Natural killer cell treated with Interleukin-12 subunit alpha and Interleukin-12 subunit beta and Interleukin-15 and Interleukin-18, amount 100 ng/mL, for 72 hours (primary cell): Measurements from ENCODE around the gene IMMT. TPM values are rescaled to one million over a fixed set of nuclear protein-coding genes. Genes with fewer than 3 reads are reported as not detected.

Experiments used
- ATAC-seq, 2 donors: fragments of 150-1000 bp; cut with Tn5 transposase in 1 of 2; sonication (Bioruptor Pico), chemical (Tn5 transposase) in 1 of 2; 2 replicates each; pipeline ENCODE4 v1.10.0; 2021
- DNase-seq: peaks from one replicate; pipeline ENCODE4 v3.0.0; 2022; ENCODE audit warnings: low spot score
- H3K27ac Mint-ChIP-seq, 2 donors: 1 replicate in 1 of 2; 2 replicates in 1 of 2; pipeline ENCODE4 v1.8.0; 2022; ENCODE audit warnings: mixed read lengths in 2 of 2, mild to moderate bottlenecking in 1 of 2, moderate library complexity in 1 of 2
- H3K27me3 Mint-ChIP-seq, 2 donors: 1 replicate in 1 of 2; 2 replicates in 1 of 2; pipeline ENCODE4 v1.8.0; 2022; ENCODE audit warnings: mixed read lengths in 2 of 2
- H3K36me3 Mint-ChIP-seq: one replicate; pipeline ENCODE4 v1.8.0; 2022; ENCODE audit warnings: mixed read lengths
- H3K4me1 Mint-ChIP-seq, 2 donors: 1 replicate in 1 of 2; 2 replicates in 1 of 2; pipeline ENCODE4 v1.8.0; 2022; ENCODE audit warnings: low read depth in 2 of 2, mixed read lengths in 2 of 2, mild to moderate bottlenecking in 1 of 2
- H3K4me3 Mint-ChIP-seq: one replicate; pipeline ENCODE4 v1.8.0; 2022; ENCODE audit warnings: mixed read lengths
- H3K9me3 Mint-ChIP-seq: 2 replicates; pipeline ENCODE4 v1.8.0; 2022; ENCODE audit warnings: mixed read lengths
- total RNA-seq, 2 donors: library from RNA; stranded (reverse); gene quantifications; one replicate each; pipeline ENCODE4 v1.2.3, GENCODE V29; 2022

The IMMT gene
- total RNA-seq, 2 donors from 2014 or later, result 110 to 157 TPM

DNA sequence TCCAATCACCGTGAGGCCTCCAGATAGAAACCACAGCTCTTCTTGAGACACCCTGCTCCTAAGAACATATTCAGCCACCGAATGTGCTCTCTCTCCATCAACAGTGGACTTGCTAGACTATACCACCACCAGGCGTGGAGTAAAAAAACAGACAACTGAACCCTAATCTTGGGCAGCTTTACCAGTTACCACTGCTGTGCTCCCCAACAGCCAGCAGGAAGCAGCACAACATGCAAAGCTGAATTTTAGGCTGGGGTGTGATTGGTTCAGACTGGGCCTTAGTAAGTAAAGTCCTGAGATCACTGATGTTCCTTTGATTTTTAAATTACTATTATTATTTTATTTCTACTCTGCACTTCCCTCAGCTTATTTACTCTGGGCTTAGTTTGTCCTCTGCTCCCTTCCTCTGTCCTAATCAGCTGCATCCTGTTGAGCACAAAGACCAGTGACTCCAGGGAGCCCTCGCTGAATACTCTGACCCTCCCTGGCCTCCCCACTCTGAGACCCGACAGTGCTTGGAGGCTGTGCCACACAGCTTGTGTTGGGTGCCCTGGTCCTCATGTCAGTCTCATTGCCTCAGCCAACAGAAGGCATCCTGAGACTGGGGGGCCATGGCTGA, 25.9 kb upstream of the IMMT start:
- no peaks in the 10 kb centered on the region for H3K9me3 Mint-ChIP-seq
- no peaks in the 10 kb centered on the region for H3K36me3 Mint-ChIP-seq
- ATAC-seq (peak in 1 of 2 donors; percentile 71), DNase-seq (no peak)
- H3K27me3 Mint-ChIP-seq, result no peaks in the 10 kb centered on the region
- H3K4me1 Mint-ChIP-seq, result peaks cover 6 to 14% of the 10 kb centered on the region in 2 donors
- no peak overlapping the region for H3K27ac Mint-ChIP-seq
- H3K4me3 Mint-ChIP-seq, result no peak overlapping the region

DNA sequence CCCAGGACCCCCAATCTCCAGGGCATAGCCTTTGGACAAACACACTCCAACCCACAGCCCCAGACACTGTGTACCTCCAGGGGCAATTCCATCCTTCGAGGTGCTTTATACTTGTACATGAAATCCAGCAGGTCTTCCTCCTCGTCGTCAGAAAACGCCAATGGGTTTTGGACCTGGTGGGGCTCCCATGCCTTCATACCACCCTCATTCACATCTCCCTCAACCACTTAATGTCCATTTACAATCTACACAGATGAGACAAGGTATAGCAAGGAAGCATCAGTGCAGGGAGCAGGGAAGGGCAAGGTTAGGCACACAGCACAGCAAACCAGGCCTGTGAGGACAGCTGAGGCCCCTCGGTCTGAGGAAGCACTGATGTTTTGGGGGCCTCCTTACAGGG, 24.6 kb upstream of the IMMT start:
- ATAC-seq (no peak), DNase-seq (no peak)
- Mint-ChIP-seq H3K27ac (no peak overlapping the region), H3K36me3 (no peaks in the 10 kb centered on the region), H3K4me3 (no peak overlapping the region), H3K9me3 (no peaks in the 10 kb centered on the region), H3K27me3 (no peaks in the 10 kb centered on the region), H3K4me1 (peaks cover 6 to 10% of the 10 kb centered on the region in 2 donors)

DNA sequence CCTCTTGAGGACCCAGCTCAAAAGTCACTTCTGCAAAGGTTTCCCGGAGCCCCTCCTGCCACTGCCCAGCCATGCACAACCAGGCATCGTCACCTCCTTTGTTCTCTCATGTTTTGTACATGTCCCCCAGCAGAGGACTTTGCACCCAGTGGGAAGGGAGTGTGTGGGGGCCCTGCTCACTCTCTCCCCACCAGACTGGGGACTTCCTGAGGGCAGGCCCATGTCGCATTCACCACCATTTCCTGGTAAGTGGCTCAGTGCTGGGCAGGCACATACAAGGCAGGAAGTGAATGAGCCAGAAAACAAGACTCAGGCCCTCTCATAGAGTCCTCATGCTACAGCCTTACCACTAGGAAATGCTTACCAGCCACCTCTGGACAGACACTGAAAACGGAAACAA, 22.9 kb upstream of the IMMT start:
- H3K4me3 Mint-ChIP-seq, result peak overlapping the region; percentile 10
- H3K27me3 Mint-ChIP-seq, result no peaks in the 10 kb centered on the region
- no peaks in the 10 kb centered on the region for H3K9me3 Mint-ChIP-seq
- ATAC-seq (peak; percentile 66 to 70), DNase-seq (no peak)
- peaks cover 10% of the 10 kb centered on the region for H3K36me3 Mint-ChIP-seq
- H3K4me1 Mint-ChIP-seq, result peaks cover 6 to 10% of the 10 kb centered on the region in 2 donors
- H3K27ac Mint-ChIP-seq, result peak overlapping the region in 1 of 2 donors; percentile 71

DNA sequence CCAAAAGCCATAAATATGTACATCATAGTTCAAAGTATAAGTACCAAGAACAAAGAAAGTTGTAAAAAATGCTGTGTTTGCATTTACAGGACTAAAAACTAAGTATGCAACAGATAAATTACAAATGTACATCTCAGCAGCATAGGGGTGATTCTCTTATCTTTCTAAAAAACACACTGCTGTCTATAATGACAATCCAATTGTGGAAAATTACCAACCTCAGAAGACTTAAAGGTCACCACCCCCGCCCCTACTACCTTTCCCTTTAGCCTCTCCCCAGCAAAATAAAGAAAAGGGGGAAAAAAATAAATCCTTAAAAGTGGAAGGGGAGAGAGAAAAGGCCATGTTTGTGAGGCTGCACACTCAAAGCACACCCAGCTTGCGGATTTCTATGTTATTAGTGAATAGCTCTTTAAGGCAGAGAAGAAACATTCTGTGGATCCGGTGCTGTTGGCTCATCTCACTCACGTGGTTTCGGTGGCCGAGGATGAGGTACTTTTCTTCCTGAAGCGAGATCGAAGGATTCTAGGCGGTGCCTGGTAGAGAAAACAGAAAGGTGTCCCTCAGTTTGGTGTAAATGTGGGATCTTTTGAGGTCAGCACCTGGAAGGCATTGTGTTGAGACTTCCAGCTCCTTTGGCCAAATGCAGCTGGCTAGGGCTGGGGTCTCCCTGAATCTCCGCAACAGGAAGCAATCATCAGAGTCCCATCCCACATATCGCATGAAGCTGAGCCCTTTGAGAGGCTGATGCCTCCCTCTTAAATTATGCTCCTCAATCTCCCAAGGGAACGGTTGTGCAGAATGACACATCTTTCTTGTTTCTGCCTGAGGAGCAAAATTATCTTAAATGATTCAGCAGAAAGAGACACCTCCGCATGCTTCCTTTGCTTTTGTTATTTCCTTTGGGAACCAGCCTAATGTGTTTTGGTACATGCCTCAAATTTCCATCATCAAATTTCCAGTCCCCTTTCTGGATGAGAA, 21.6 kb upstream of the IMMT start:
- no peaks in the 10 kb centered on the region for H3K27me3 Mint-ChIP-seq
- peak overlapping the region in 1 of 2 donors; percentile 28 for H3K27ac Mint-ChIP-seq
- peaks cover 15% of the 10 kb centered on the region for H3K36me3 Mint-ChIP-seq
- DNase-seq (no peak), ATAC-seq (no peak)
- no peaks in the 10 kb centered on the region for H3K9me3 Mint-ChIP-seq
- H3K4me1 Mint-ChIP-seq, result peaks cover 6 to 10% of the 10 kb centered on the region in 2 donors
- no peak overlapping the region for H3K4me3 Mint-ChIP-seq

- peaks cover 32% of the 10 kb centered on the region for H3K36me3 Mint-ChIP-seq
- H3K4me1 Mint-ChIP-seq, result peaks cover 6 to 10% of the 10 kb centered on the region in 2 donors
Measured at GRCh38 chr2:86214503-86214832, 19.2 kb upstream of the IMMT start.

DNA sequence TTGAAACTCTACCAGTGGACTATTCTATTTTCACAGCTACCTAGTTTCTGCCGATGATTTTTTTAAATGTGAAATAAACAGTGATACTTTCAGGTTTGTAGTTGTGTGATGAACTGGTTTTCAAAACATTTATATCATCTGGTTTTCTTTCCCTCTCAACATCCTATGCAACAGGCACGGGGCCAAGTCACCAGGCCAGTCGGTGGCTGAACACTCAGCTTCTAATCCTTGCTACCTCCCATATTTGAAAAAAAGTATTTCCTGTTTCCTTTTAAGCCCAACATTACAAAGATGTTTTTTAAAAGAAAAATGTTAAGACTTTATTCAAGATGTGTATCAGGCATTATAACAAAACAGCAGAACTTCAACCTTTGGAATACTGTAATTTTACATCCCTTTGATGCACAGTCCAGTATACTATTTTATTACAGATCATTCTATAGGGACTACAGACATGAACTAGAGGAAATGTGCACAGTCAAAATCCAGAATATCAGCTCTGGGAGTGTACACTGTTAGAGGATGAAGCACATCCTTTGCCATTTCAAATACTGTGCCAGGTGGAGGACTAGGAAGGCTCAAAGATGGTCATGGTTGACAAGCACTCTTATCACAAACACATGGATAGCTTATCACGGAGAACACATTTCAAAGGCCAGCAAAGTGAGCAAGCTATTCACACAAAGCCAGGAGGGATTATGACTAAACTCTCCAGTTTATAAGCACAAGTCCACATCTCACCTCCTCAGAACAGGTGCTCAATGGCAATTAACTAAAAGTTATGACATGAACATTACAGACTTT, 18.6 kb upstream of the IMMT start:
- no peaks in the 10 kb centered on the region for H3K9me3 Mint-ChIP-seq
- H3K27ac Mint-ChIP-seq, result no peak overlapping the region
- H3K4me1 Mint-ChIP-seq, result peaks cover 6 to 10% of the 10 kb centered on the region in 2 donors
- H3K36me3 Mint-ChIP-seq, result peaks cover 33% of the 10 kb centered on the region
- DNase-seq, result no peak
- no peak overlapping the region for H3K4me3 Mint-ChIP-seq
- H3K27me3 Mint-ChIP-seq, result no peaks in the 10 kb centered on the region
- no peak for ATAC-seq

More at GRCh38 chr2:86214503-86214832, 19.2 kb upstream of the IMMT start:
- no peaks in the 10 kb centered on the region for H3K27me3 Mint-ChIP-seq
- no peak overlapping the region for H3K27ac Mint-ChIP-seq
- H3K4me3 Mint-ChIP-seq, result no peak overlapping the region
- no peak for ATAC-seq
- H3K9me3 Mint-ChIP-seq, result no peaks in the 10 kb centered on the region
- DNase-seq, result no peak

DNA sequence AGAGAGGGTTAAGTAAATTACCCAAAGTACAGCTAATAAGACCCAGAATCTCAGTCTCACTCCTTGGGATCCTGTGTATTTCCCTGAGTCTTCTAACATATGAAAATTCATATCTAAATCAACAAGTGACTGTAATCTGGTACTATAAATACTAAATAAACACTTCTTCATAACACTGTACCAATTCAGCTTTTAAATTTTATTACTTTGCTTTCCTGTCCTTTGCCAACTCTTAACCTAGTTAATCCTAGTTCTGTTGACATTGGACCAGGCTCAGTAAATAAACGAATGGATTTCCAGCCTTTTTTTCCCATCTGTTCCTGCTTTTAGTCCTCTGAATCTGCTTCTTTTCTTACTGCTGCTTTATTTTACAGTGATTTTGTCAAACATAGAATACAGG, 17.8 kb upstream of the IMMT start:
- Mint-ChIP-seq H3K36me3 (peaks cover 37% of the 10 kb centered on the region), H3K4me1 (peaks cover 2 to 4% of the 10 kb centered on the region in 2 donors), H3K4me3 (no peak overlapping the region), H3K9me3 (no peaks in the 10 kb centered on the region), H3K27me3 (no peaks in the 10 kb centered on the region), H3K27ac (no peak overlapping the region)
- DNase-seq (no peak), ATAC-seq (no peak)

DNA sequence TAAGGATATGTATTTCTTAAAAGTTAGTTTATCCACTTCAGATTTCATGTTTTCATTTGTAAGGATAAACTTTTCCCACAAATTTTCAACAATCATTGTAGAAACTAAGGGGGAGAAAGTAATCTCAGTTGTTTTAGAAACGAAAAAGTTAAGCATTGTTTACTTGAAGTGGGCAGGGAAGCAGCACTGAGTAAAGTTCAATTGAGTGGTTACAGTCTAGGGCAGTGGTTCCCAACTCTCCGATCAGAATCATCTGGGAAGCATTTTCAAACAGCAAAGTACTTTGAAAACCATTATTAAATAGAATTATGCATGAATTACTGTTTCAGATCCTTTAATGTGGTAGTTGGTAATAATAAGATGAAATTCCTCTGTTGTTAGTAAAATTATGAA, 16.5 kb upstream of the IMMT start:
- H3K36me3 Mint-ChIP-seq, result peaks cover 38% of the 10 kb centered on the region
- no peaks in the 10 kb centered on the region for H3K9me3 Mint-ChIP-seq
- H3K4me3 Mint-ChIP-seq, result no peak overlapping the region
- no peak for DNase-seq
- ATAC-seq, result no peak
- no peaks in the 10 kb centered on the region for H3K4me1 Mint-ChIP-seq
- H3K27ac Mint-ChIP-seq, result no peak overlapping the region
- no peaks in the 10 kb centered on the region for H3K27me3 Mint-ChIP-seq

GRCh38 chr2:86211033-86211795, 16.0 kb upstream of the IMMT start:
- Mint-ChIP-seq H3K27ac (no peak overlapping the region), H3K4me3 (no peak overlapping the region), H3K4me1 (no peaks in the 10 kb centered on the region), H3K9me3 (no peaks in the 10 kb centered on the region), H3K27me3 (no peaks in the 10 kb centered on the region), H3K36me3 (peaks cover 42% of the 10 kb centered on the region)
- ATAC-seq, result no peak
- DNase-seq, result no peak

- no peaks in the 10 kb centered on the region for H3K27me3 Mint-ChIP-seq
- H3K9me3 Mint-ChIP-seq, result no peaks in the 10 kb centered on the region
- H3K4me1 Mint-ChIP-seq, result peaks cover 13% of the 10 kb centered on the region in 2 donors
- peaks cover 12% of the 10 kb centered on the region for H3K36me3 Mint-ChIP-seq
- no peak overlapping the region for H3K4me3 Mint-ChIP-seq
- ATAC-seq (no peak), DNase-seq (no peak)
- H3K27ac Mint-ChIP-seq, result no peak overlapping the region
Measured at GRCh38 chr2:86204458-86204857, 9.2 kb upstream of the IMMT start.

DNA sequence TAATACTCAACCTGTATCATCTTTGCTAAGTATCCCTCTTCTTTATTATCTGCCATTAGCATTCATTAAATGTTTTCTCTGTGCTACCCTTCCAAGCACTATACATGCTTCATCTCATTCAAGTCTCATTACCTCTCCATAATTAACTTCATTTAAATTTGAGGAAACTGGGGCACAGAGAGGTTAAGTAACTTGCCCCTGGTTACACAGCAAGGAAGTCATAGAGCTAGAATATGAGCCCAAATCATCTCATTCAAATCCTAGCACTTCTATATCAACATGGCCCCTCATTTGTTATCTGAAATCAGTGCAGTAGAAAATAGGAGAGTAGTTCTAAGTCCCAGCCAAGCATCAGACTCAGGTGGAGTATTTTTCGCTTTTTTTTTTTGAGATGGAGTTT, 8.4 kb upstream of the IMMT start:
- no peak for DNase-seq
- Mint-ChIP-seq H3K9me3 (no peaks in the 10 kb centered on the region), H3K27ac (no peak overlapping the region), H3K4me1 (peaks cover 17 to 19% of the 10 kb centered on the region in 2 donors), H3K27me3 (no peaks in the 10 kb centered on the region), H3K36me3 (peaks cover 11% of the 10 kb centered on the region), H3K4me3 (no peak overlapping the region)
- no peak for ATAC-seq

DNA sequence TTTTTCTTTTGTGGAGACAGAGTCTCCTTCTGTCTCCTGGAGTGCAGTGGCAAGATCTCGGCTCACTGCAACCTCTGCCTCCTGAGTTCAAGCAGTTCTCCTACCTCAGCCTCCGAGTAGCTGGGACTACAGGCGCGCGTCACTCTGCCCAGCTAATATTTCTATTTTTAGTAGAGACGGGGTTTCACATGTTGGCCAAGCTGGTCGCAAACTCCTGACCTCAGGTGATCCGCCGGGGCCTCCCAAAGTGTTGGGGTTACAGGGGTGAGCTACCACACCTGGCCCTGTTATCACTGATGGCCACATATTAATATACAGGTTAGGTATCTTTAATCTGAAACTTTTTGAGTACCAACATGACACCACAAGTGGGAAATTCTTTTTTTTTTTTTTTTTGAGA, 7.4 kb upstream of the IMMT start:
- Mint-ChIP-seq H3K4me1 (peaks cover 17 to 22% of the 10 kb centered on the region in 2 donors), H3K27ac (no peak overlapping the region), H3K4me3 (no peak overlapping the region), H3K9me3 (no peaks in the 10 kb centered on the region), H3K27me3 (no peaks in the 10 kb centered on the region), H3K36me3 (peaks cover 10% of the 10 kb centered on the region)
- DNase-seq, result no peak
- no peak for ATAC-seq

- Mint-ChIP-seq H3K36me3 (peaks cover 10% of the 10 kb centered on the region), H3K27ac (no peak overlapping the region), H3K9me3 (no peaks in the 10 kb centered on the region), H3K4me3 (peak overlapping the region; percentile 1), H3K4me1 (peaks cover 17 to 22% of the 10 kb centered on the region in 2 donors), H3K27me3 (no peaks in the 10 kb centered on the region)
- DNase-seq (no peak), ATAC-seq (no peak)
Measured at GRCh38 chr2:86202336-86202692, 7.1 kb upstream of the IMMT start.
